ENCODE measurements around the gene TOPAZ1. TPM values are rescaled to one million over a fixed set of nuclear protein-coding genes. Genes with fewer than 3 reads are reported as not detected.

TOPAZ1 gene
- total and polyA plus RNA-seq, 7 donors, result not detected

- no peak for ATAC-seq
- no peak for TF ChIP-seq CTCF (IDR thresholded peaks at IDR 0.05)
- no peak overlapping the region for H3K27ac ChIP-seq
- WGBS, 3 donors, result 70 to 75% (median 74%) methylated on average over 2 of the region's 2 CpGs
- no peaks in the 10 kb centered on the region for H3K9me3 ChIP-seq
- no peaks in the 10 kb centered on the region for H3K36me3 ChIP-seq (ENCODE audit: insufficient read depth in 1 of 2, low read depth in 1 of 2)
- no peak for DNase-seq
- intact Hi-C loops (cut with DNase I), result no loop called here
- H3K27me3 ChIP-seq (ENCODE audit: insufficient read depth in 3 of 3, low read length in 2 of 3), result peaks cover 0 to 10% (median 0%) of the 10 kb centered on the region in 3 donors
- no peak overlapping the region for H3K4me3 ChIP-seq
- no peaks in the 10 kb centered on the region for H3K4me1 ChIP-seq
These were observed 17.6 kb upstream of the TOPAZ1 start for GRCh38 chr3:44224131-44224530.

GRCh38 chr3:44226573-44226972, 15.1 kb upstream of the TOPAZ1 start:
- 39 to 47% (median 43%) methylated on average over 1 of the region's 1 CpG for WGBS, 3 donors
- Histone ChIP-seq H3K27me3 (ENCODE audit: insufficient read depth in 3 of 3, low read length in 2 of 3) (peaks cover 0 to 10% (median 0%) of the 10 kb centered on the region in 3 donors), H3K9me3 (no peaks in the 10 kb centered on the region), H3K36me3 (ENCODE audit: insufficient read depth in 1 of 2, low read depth in 1 of 2) (no peaks in the 10 kb centered on the region), H3K27ac (no peak overlapping the region), H3K4me1 (no peaks in the 10 kb centered on the region), H3K4me3 (no peak overlapping the region)
- no peak for TF ChIP-seq CTCF (IDR thresholded peaks at IDR 0.05)
- intact Hi-C loops (cut with DNase I), result no loop called here
- DNase-seq (no peak), ATAC-seq (no peak)

GRCh38 chr3:44227632-44228031, 14.1 kb upstream of the TOPAZ1 start:
- H3K4me1 ChIP-seq, result no peaks in the 10 kb centered on the region
- H3K4me3 ChIP-seq, result no peak overlapping the region
- TF ChIP-seq CTCF (IDR thresholded peaks at IDR 0.05), result no peak
- intact Hi-C loops (cut with DNase I), result no loop called here
- no peak overlapping the region for H3K27ac ChIP-seq
- WGBS, 3 donors, result 66 to 77% (median 72%) methylated on average over 3 of the region's 3 CpGs
- DNase-seq (no peak), ATAC-seq (no peak)
- no peaks in the 10 kb centered on the region for H3K9me3 ChIP-seq
- H3K36me3 ChIP-seq (ENCODE audit: insufficient read depth in 1 of 2, low read depth in 1 of 2), result no peaks in the 10 kb centered on the region
- peaks cover 0 to 10% (median 0%) of the 10 kb centered on the region in 3 donors for H3K27me3 ChIP-seq (ENCODE audit: insufficient read depth in 3 of 3, low read length in 2 of 3)

- H3K9me3 ChIP-seq, result no peaks in the 10 kb centered on the region
- H3K4me1 ChIP-seq, result no peaks in the 10 kb centered on the region
- H3K36me3 ChIP-seq (ENCODE audit: insufficient read depth in 1 of 2, low read depth in 1 of 2), result no peaks in the 10 kb centered on the region
- H3K27me3 ChIP-seq (ENCODE audit: insufficient read depth in 3 of 3, low read length in 2 of 3), result peaks cover 0 to 6% (median 0%) of the 10 kb centered on the region in 3 donors
- TF ChIP-seq CTCF (IDR thresholded peaks at IDR 0.05), result no peak
- WGBS, 3 donors, result 84 to 88% (median 85%) methylated on average over 4 of the region's 4 CpGs
- no peak overlapping the region for H3K27ac ChIP-seq
- no peak overlapping the region for H3K4me3 ChIP-seq
- no peak for ATAC-seq
- intact Hi-C loops (cut with DNase I), result no loop called here
- DNase-seq, result no peak
These were observed 12.8 kb upstream of the TOPAZ1 start for GRCh38 chr3:44228900-44229299.

GRCh38 chr3:44232407-44232806, 9.3 kb upstream of the TOPAZ1 start:
- DNase-seq (no peak), ATAC-seq (no peak)
- H3K27me3 ChIP-seq (ENCODE audit: insufficient read depth in 3 of 3, low read length in 2 of 3), result no peaks in the 10 kb centered on the region
- H3K4me1 ChIP-seq, result peaks cover 8% of the 10 kb centered on the region
- intact Hi-C loops (cut with DNase I), result no loop called here
- no peak overlapping the region for H3K27ac ChIP-seq
- no peak for TF ChIP-seq CTCF (IDR thresholded peaks at IDR 0.05)
- no peaks in the 10 kb centered on the region for H3K36me3 ChIP-seq (ENCODE audit: insufficient read depth in 1 of 2, low read depth in 1 of 2)
- 44 to 52% (median 48%) methylated on average over 1 of the region's 1 CpG for WGBS, 3 donors
- no peak overlapping the region for H3K4me3 ChIP-seq
- no peaks in the 10 kb centered on the region for H3K9me3 ChIP-seq

Measured in psoas muscle (tissue), 8 donors.